ENCODE data around the gene FCF1. TPM values are rescaled to one million over a fixed set of nuclear protein-coding genes. Genes with fewer than 3 reads are reported as not detected.

The FCF1 gene
- total RNA-seq, 1 donor from 2014 or later: 10.0 TPM

DNA sequence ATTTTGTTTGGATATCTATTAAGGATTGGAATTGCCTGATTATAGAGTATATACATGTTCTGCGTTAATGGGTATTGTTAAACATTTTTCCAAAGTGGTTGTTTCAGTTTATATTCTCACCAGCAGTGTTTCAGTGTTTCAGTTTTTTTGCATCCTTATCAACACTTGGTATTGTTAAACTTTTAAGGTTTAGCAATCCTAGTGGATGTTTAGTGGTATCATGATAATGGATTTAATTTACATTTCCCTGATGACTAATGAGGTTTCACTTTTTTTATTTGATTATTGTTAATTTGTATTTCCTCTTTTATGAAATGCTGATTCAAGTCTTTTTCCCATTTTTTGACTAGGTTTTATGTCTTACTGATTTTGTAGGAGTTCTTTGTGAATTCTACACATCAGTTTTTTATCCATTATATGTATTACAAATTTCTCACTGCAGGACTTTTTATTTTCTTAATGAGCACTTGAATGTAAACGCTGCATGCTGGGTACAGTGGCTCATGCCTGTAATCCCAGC is 73.9 kb downstream of the FCF1 start:
- H3K27me3 ChIP-seq: no peaks in the 10 kb centered on the region
- no peaks in the 10 kb centered on the region for H3K4me1 ChIP-seq
- DNase-seq (ENCODE audit: low spot score in 2 of 2): no peak
- H3K36me3 ChIP-seq: peaks cover 36% of the 10 kb centered on the region in 2 donors
- no peak overlapping the region for H3K27ac ChIP-seq
- H3K4me3 ChIP-seq: no peak overlapping the region
- no peaks in the 10 kb centered on the region for H3K9me3 ChIP-seq
- intact Hi-C loops (cut with DNase I): no loop called here
- TF ChIP-seq, protein P1, sequence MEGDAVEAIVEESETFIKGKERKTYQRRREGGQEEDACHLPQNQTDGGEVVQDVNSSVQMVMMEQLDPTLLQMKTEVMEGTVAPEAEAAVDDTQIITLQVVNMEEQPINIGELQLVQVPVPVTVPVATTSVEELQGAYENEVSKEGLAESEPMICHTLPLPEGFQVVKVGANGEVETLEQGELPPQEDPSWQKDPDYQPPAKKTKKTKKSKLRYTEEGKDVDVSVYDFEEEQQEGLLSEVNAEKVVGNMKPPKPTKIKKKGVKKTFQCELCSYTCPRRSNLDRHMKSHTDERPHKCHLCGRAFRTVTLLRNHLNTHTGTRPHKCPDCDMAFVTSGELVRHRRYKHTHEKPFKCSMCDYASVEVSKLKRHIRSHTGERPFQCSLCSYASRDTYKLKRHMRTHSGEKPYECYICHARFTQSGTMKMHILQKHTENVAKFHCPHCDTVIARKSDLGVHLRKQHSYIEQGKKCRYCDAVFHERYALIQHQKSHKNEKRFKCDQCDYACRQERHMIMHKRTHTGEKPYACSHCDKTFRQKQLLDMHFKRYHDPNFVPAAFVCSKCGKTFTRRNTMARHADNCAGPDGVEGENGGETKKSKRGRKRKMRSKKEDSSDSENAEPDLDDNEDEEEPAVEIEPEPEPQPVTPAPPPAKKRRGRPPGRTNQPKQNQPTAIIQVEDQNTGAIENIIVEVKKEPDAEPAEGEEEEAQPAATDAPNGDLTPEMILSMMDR (IDR thresholded peaks at IDR 0.05): no peak

Other genes with a start within 250 kb of the FCF1 start
- 324 TPM for gene NPC2, start 219.8 kb upstream of the FCF1 start, total RNA-seq
- 10.0 TPM for gene ISCA2, start 219.4 kb upstream of the FCF1 start, total RNA-seq
- gene LTBP2, start 100.9 kb upstream of the FCF1 start, total RNA-seq: 383 TPM
- 17.9 TPM for gene AREL1, start 64 bp upstream of the FCF1 start, total RNA-seq
- 27.7 TPM for gene YLPM1, start 50.2 kb downstream of the FCF1 start, total RNA-seq
- not detected for gene PROX2, start 163.0 kb downstream of the FCF1 start, total RNA-seq
- 59.7 TPM for gene DLST, start 168.8 kb downstream of the FCF1 start, total RNA-seq
- 12.1 TPM for gene RPS6KL1, start 210.1 kb downstream of the FCF1 start, total RNA-seq
- gene PGF, start 242.5 kb downstream of the FCF1 start, total RNA-seq: 41.1 TPM